SK-N-SH (cell line): ENCODE data around the gene MVP.

Experiments
- CTCF ChIP-seq: fragments of 200-600 bp; sonication (generic); IDR thresholded peaks from 2 replicates; pipeline ENCODE4 v1.6.1; 2017; ENCODE audit warnings: antibody characterized with exemption, mild to moderate bottlenecking, moderate library complexity
- EZH2phosphoT487 ChIP-seq: fragments of 200-600 bp; sonication (generic); IDR thresholded peaks from 2 replicates; pipeline ENCODE4 v1.6.1; 2017; ENCODE audit warnings: low read depth, mixed run types, mild to moderate bottlenecking, antibody characterized with exemption, moderate library complexity, borderline replicate concordance
- FOXM1 ChIP-seq: IDR thresholded peaks from 2 replicates; pipeline ENCODE4 v1.4.0; 2012; ENCODE audit warnings: low read depth, mild to moderate bottlenecking
- GABPA ChIP-seq: IDR thresholded peaks from 2 replicates; pipeline ENCODE4 v1.4.0; 2012; ENCODE audit warnings: low read depth, mild to moderate bottlenecking
- IRF3 ChIP-seq: fragments of 150-350 bp; IDR thresholded peaks from 2 replicates; pipeline ENCODE4 v1.6.1; 2016; ENCODE audit warnings: mild to moderate bottlenecking, low read depth, low read length
- NRF1 ChIP-seq: IDR thresholded peaks from 2 replicates; pipeline ENCODE4 v1.6.1; 2012; ENCODE audit warnings: low read depth, mild to moderate bottlenecking, low read length
- POLR2AphosphoS5 ChIP-seq: IDR thresholded peaks from 2 replicates; pipeline ENCODE4 v1.6.1; 2012; ENCODE audit warnings: low read depth, low read length
- REST ChIP-seq: IDR thresholded peaks from 2 replicates; pipeline ENCODE4 v1.6.1; 2012; ENCODE audit warnings: mild to moderate bottlenecking, low read depth, low read length, moderate library complexity
- RFX5 ChIP-seq: IDR thresholded peaks from 2 replicates; pipeline ENCODE4 v1.6.1; 2012; ENCODE audit warnings: mild to moderate bottlenecking, improper control_type of control experiment, low read length
- SMC3 ChIP-seq: IDR thresholded peaks from 2 replicates; pipeline ENCODE4 v1.6.1; 2012; ENCODE audit warnings: low read depth, low read length, improper control_type of control experiment
- TAF1 ChIP-seq: IDR thresholded peaks from 2 replicates; pipeline ENCODE4 v1.6.1; 2012; ENCODE audit warnings: low read depth, mild to moderate bottlenecking, low read length, moderate library complexity, borderline replicate concordance
- TCF12 ChIP-seq: IDR thresholded peaks from 2 replicates; pipeline ENCODE4 v1.4.0; 2012
- USF1 ChIP-seq: IDR thresholded peaks from 2 replicates; pipeline ENCODE4 v1.4.0; 2012; ENCODE audit warnings: low read depth, borderline replicate concordance

- TF ChIP-seq EZH2phosphoT487, result no peak
- no peak for TF ChIP-seq CTCF
- TF ChIP-seq SMC3, result no peak
- no peak for TF ChIP-seq POLR2AphosphoS5
- TF ChIP-seq IRF3, result no peak
- TF ChIP-seq TAF1, result no peak
- no peak for TF ChIP-seq FOXM1
- no peak for TF ChIP-seq NRF1
- TF ChIP-seq RFX5, result no peak
- TF ChIP-seq TCF12, result no peak
- TF ChIP-seq USF1, result no peak
- no peak for TF ChIP-seq REST
- no peak for TF ChIP-seq GABPA
These were observed 73.3 kb downstream of the MVP start for GRCh38 chr16:29893553-29893952.
